ENCODE data around the gene CD86. TPM values are rescaled to one million over a fixed set of nuclear protein-coding genes. Genes with fewer than 3 reads are reported as not detected.

Gene CD86
- total RNA-seq, 1 donor from 2014 or later: 0.34 TPM

DNA sequence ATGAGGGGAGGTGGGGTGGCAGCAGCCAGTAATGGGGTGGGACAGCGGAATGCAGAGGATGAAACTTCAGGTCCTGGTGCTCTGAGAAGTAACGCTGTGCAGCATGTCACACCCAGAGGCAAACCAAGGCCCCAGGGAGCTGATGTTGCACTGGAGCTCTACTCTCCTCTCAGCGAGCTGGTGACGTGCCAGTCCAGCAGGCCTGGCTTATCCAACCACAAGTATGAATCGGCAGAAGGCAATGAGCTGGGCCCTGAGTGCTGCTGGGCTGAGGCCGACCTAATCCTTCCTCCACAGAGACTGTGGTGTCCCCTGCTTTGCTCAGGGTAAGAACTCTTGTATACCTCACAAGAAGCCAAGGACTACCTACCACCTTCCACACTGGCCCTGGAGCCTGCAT lies 30.5 kb downstream of the CD86 start:
- Mint-ChIP-seq H3K9me3 (no peaks in the 10 kb centered on the region), H3K27ac (no peak overlapping the region), H3K4me3 (no peak overlapping the region), H3K36me3 (no peaks in the 10 kb centered on the region), H3K27me3 (ENCODE audit: low read depth) (peaks cover 3% of the 10 kb centered on the region), H3K4me1 (no peaks in the 10 kb centered on the region)
- TF ChIP-seq, protein P1, sequence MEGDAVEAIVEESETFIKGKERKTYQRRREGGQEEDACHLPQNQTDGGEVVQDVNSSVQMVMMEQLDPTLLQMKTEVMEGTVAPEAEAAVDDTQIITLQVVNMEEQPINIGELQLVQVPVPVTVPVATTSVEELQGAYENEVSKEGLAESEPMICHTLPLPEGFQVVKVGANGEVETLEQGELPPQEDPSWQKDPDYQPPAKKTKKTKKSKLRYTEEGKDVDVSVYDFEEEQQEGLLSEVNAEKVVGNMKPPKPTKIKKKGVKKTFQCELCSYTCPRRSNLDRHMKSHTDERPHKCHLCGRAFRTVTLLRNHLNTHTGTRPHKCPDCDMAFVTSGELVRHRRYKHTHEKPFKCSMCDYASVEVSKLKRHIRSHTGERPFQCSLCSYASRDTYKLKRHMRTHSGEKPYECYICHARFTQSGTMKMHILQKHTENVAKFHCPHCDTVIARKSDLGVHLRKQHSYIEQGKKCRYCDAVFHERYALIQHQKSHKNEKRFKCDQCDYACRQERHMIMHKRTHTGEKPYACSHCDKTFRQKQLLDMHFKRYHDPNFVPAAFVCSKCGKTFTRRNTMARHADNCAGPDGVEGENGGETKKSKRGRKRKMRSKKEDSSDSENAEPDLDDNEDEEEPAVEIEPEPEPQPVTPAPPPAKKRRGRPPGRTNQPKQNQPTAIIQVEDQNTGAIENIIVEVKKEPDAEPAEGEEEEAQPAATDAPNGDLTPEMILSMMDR (IDR thresholded peaks at IDR 0.05; ENCODE audit: unreplicated experiment): no peak
- no peak for DNase-seq (ENCODE audit: low spot score in 2 of 2, unreplicated experiment in 2 of 2)

DNA sequence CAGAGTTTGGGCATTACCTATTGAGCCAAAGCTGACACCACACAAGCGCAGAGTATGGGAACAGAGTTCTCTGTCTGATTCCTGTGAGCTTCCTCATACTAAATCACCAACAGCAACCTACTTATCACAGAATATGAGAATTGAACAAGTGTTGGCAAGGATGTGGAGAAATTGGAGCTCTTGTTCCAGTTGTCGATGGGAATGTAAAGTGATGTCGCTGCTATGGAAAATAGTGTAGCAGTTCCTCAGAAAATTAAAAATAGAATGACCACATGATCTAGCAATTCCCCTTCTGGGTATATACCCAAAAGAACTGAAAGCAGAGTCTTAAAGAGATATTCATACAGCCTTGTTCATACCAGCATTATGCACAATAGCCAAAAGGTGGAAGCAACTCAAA lies 33.4 kb downstream of the CD86 start:
- Mint-ChIP-seq H3K9me3 (no peaks in the 10 kb centered on the region), H3K36me3 (no peaks in the 10 kb centered on the region), H3K27ac (no peak overlapping the region), H3K4me3 (no peak overlapping the region), H3K27me3 (ENCODE audit: low read depth) (peaks cover 2% of the 10 kb centered on the region), H3K4me1 (no peaks in the 10 kb centered on the region)
- TF ChIP-seq, protein P1 (IDR thresholded peaks at IDR 0.05; ENCODE audit: unreplicated experiment): no peak
- no peak for DNase-seq (ENCODE audit: low spot score in 2 of 2, unreplicated experiment in 2 of 2)

DNA sequence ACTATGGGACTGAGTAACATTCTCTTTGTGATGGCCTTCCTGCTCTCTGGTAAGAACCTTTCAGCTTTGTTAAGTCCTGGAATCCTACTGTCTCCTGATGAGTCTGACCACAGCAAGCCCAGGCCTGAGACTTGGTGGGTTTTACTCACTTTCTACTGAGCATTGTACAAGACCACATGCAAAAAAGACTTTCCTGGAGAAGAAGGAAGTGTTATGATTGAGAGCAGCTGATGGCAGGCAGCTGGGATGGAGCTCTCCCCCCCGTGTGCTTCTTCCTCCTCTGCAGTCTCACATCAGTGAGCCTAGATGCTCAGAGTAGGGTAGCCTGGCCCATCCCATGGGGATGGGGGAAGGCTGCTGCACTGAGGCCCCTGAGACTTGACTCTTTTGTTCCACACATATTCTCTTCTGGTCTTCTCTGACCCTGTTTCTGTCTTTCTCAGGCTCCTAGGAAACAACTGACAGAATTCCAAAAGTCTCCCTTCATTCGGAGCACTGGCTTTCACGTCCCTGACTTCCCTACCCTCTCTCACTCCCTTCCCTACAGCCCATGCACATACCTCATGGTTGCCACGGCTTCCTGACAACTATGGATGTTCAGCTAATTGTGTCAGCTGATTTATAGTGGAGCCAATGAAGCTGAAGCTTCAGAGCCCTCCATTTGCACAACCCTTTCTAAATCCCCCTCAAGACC lies 36.6 kb downstream of the CD86 start:
- Mint-ChIP-seq H3K4me3 (no peak overlapping the region), H3K9me3 (no peaks in the 10 kb centered on the region), H3K27me3 (ENCODE audit: low read depth) (peaks cover 2% of the 10 kb centered on the region), H3K27ac (no peak overlapping the region), H3K4me1 (no peaks in the 10 kb centered on the region), H3K36me3 (no peaks in the 10 kb centered on the region)
- TF ChIP-seq, protein P1 (IDR thresholded peaks at IDR 0.05; ENCODE audit: unreplicated experiment): no peak
- DNase-seq (ENCODE audit: low spot score in 2 of 2, unreplicated experiment in 2 of 2): no peak

DNA sequence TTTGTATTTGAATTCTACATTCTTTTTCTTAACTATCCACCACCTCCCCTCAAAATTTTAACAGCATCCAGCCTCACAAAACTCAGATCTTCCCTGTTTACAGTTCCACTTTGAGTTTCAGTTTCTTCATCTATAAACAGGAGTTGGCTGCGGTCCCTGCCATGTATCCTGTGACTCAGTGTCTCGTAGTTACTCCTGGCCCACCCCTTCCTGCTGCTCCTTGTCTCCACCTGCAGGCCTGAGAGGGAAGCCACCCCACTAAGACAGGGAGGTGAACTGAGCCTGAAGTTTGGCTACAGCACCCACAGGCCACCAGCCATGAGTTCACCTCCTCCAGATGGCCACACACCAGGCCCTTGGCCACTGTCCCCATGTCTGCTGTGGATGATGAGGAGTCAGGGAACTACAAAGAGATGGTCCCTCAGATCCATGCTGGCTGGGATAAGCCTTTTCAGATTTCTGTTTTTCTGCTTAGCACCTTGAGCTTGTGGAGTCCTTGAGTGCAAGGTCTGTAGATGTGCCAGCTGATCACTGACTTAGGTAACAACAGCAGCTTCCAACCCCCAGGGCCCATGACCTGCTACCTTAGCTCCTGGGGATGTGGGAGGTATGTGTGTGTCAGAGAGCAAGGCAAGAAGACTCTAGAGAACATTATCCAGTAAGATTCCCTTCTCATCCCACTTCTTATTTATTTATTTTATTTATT lies 37.5 kb downstream of the CD86 start:
- Mint-ChIP-seq H3K27me3 (ENCODE audit: low read depth) (peaks cover 2% of the 10 kb centered on the region), H3K4me1 (no peaks in the 10 kb centered on the region), H3K36me3 (no peaks in the 10 kb centered on the region), H3K27ac (no peak overlapping the region), H3K4me3 (no peak overlapping the region), H3K9me3 (no peaks in the 10 kb centered on the region)
- TF ChIP-seq, protein P1 (IDR thresholded peaks at IDR 0.05; ENCODE audit: unreplicated experiment): no peak
- DNase-seq (ENCODE audit: low spot score in 2 of 2, unreplicated experiment in 2 of 2): no peak

DNA sequence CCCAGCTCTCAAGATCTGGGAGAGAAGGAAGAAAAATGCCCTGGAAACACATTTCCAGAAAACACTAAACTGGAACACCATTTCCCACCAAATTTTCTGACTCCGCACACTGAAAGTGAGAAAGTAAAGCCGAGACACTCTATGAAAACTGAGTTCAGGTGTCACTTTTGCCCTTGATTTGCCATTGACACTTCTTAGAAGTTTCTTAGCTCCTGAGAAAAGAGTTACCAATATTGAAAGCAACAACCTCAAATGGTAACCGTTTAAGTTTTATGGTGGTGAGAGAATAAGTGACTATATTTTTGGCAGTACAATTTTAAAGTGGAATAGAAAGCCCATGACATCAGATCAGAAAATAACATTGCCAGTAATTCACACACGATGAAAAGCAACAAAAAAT lies 39.0 kb downstream of the CD86 start:
- H3K4me1 Mint-ChIP-seq: no peaks in the 10 kb centered on the region

More for the DNA sequence above, 39.0 kb downstream of the CD86 start:
- H3K27me3 Mint-ChIP-seq (ENCODE audit: low read depth): no peaks in the 10 kb centered on the region
- no peaks in the 10 kb centered on the region for H3K9me3 Mint-ChIP-seq
- DNase-seq (ENCODE audit: low spot score in 2 of 2, unreplicated experiment in 2 of 2): no peak
- no peaks in the 10 kb centered on the region for H3K36me3 Mint-ChIP-seq
- TF ChIP-seq, protein P1 (IDR thresholded peaks at IDR 0.05; ENCODE audit: unreplicated experiment): no peak
- H3K4me3 Mint-ChIP-seq: no peak overlapping the region
- no peak overlapping the region for H3K27ac Mint-ChIP-seq
